ENCODE data around the gene TREML2.

TREML2 gene

DNA sequence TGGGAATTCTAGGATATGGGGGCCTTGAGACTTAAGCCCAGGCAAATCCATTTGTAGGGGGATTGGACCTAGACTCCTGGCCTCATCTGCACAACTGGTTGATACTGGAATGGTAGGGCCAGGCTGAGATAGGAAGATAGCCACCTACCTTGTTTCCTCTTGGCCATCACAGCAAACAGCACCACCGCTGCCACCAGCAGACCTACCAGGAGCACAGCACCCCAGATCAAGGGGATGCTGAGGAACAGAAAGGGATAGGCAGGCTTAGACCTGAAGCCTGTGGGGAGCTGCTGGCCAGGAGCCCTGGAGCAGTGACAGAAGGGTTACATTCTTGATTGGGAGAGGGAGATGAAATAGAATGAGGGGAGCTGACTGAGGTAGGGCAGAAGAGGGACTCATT is 50.3 kb downstream of the TREML2 start:
- TF ChIP-seq, protein P1, sequence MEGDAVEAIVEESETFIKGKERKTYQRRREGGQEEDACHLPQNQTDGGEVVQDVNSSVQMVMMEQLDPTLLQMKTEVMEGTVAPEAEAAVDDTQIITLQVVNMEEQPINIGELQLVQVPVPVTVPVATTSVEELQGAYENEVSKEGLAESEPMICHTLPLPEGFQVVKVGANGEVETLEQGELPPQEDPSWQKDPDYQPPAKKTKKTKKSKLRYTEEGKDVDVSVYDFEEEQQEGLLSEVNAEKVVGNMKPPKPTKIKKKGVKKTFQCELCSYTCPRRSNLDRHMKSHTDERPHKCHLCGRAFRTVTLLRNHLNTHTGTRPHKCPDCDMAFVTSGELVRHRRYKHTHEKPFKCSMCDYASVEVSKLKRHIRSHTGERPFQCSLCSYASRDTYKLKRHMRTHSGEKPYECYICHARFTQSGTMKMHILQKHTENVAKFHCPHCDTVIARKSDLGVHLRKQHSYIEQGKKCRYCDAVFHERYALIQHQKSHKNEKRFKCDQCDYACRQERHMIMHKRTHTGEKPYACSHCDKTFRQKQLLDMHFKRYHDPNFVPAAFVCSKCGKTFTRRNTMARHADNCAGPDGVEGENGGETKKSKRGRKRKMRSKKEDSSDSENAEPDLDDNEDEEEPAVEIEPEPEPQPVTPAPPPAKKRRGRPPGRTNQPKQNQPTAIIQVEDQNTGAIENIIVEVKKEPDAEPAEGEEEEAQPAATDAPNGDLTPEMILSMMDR (conservative IDR thresholded peaks at IDR 0.05; ENCODE audit: low read depth) = no peak
- no peak for DNase-seq (ENCODE audit: low spot score)
- H3K27ac ChIP-seq = no peak overlapping the region
- POLR2A ChIA-PET (ENCODE audit: low non-redundant PET) = no interaction called here
- CTCF ChIA-PET = no interaction called here

DNA sequence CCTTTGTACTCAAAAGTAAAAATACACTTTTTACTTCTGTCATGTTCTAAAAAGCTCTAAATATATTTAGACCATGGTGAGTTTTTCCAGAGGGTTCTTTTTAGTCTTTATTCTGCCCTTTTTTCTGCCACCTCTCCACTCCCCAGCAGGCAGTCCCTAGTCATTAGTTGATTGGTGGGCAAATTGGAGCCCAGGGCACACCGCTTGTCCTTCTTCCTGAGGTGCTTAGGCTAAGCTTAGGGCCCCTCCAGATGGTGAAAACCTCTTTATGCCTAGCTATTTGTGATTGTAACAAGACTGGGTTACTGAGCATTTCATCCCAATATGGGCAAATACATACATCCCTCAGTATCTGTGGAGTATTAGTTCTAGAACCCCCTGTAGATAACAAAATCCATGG is 53.0 kb downstream of the TREML2 start:
- ChIA-PET CTCF (interaction anchor here (0.6 kb wide), 2 partner anchors 49 to 417 kb away, joined by 3 to 4 read pairs; no protein-coding TSS in a partner anchor), POLR2A (ENCODE audit: low non-redundant PET) (no interaction called here)
- DNase-seq (ENCODE audit: low spot score) = no peak
- H3K27ac ChIP-seq = no peak overlapping the region
- TF ChIP-seq, protein P1 (conservative IDR thresholded peaks at IDR 0.05; ENCODE audit: low read depth) = no peak
